HG03457 (cell line): ENCODE data around the gene MAPK8IP3.
"Not testable (repeated sequence)": the region's sequence is repeated elsewhere in the genome, so short reads cannot be mapped to it uniquely, and the experiment has no call there.

Experiments
- ATAC-seq: cut with Tn5 transposase; IDR thresholded peaks from one replicate; pipeline ENCODE4 v1.9.1; 2021; ENCODE audit warnings: moderate number of reproducible peaks; ENCODE audit not compliant: unreplicated experiment

The MAPK8IP3 gene

GRCh38 chr16:1708083-1708767 is 2.2 kb downstream of the MAPK8IP3 start:
- no peak for ATAC-seq

GRCh38 chr16:1708768-1709180 is 2.8 kb downstream of the MAPK8IP3 start:
- no peak for ATAC-seq

GRCh38 chr16:1709356-1709755 is 3.4 kb downstream of the MAPK8IP3 start:
- no peak for ATAC-seq

GRCh38 chr16:1710811-1711507 is 5.0 kb downstream of the MAPK8IP3 start:
- no peak for ATAC-seq

- ATAC-seq: no peak
Measured at GRCh38 chr16:1712791-1713261, 6.8 kb downstream of the MAPK8IP3 start.

- no peak for ATAC-seq
Measured at GRCh38 chr16:1713331-1713730, 7.3 kb downstream of the MAPK8IP3 start.

- ATAC-seq: no peak
Measured at GRCh38 chr16:1713933-1714332, 7.9 kb downstream of the MAPK8IP3 start.

- no peak for ATAC-seq
Measured at GRCh38 chr16:1715220-1715619, 9.2 kb downstream of the MAPK8IP3 start.

- ATAC-seq: not testable (repeated sequence)
Measured at GRCh38 chr16:1718236-1718635, 12.2 kb downstream of the MAPK8IP3 start.

GRCh38 chr16:1719559-1720229 is 13.7 kb downstream of the MAPK8IP3 start:
- ATAC-seq: not testable (repeated sequence)

GRCh38 chr16:1721372-1721771 is 15.4 kb downstream of the MAPK8IP3 start:
- no peak for ATAC-seq

GRCh38 chr16:1723450-1724147 is 17.6 kb downstream of the MAPK8IP3 start:
- ATAC-seq: no peak

- ATAC-seq: no peak
Measured at GRCh38 chr16:1724491-1724890, 18.5 kb downstream of the MAPK8IP3 start.

- ATAC-seq: no peak
Measured at GRCh38 chr16:1726661-1727502, 20.9 kb downstream of the MAPK8IP3 start.

- ATAC-seq: no peak
Measured at GRCh38 chr16:1727651-1728624, 21.9 kb downstream of the MAPK8IP3 start.

- ATAC-seq: no peak
Measured at GRCh38 chr16:1729026-1729425, 23.0 kb downstream of the MAPK8IP3 start.

GRCh38 chr16:1729445-1729844 is 23.4 kb downstream of the MAPK8IP3 start:
- no peak for ATAC-seq

GRCh38 chr16:1731073-1731472 is 25.1 kb downstream of the MAPK8IP3 start:
- ATAC-seq: no peak

- ATAC-seq: no peak
Measured at GRCh38 chr16:1731603-1732002, 25.6 kb downstream of the MAPK8IP3 start.
